H9 (cell line): ENCODE data around the gene MARCHF3. TPM values are rescaled to one million over a fixed set of nuclear protein-coding genes. Genes with fewer than 3 reads are reported as not detected.
"Not testable (repeated sequence)": the region's sequence is repeated elsewhere in the genome, so short reads cannot be mapped to it uniquely, and the experiment has no call there.

Source experiments
- DNase-seq: peaks from one replicate; pipeline ENCODE4 v3.0.0-alpha.2; 2017
- H2AFZ ChIP-seq: one replicate; pipeline ENCODE4 v1.6.1; 2013; ENCODE audit warnings: mild to moderate bottlenecking, low read length, control low read depth, moderate library complexity
- H2AK5ac ChIP-seq: 2 replicates; pipeline ENCODE4 v1.6.1; 2013; ENCODE audit warnings: low read length, control low read depth, mixed read lengths; ENCODE audit not compliant: insufficient read length
- H2BK120ac ChIP-seq: one replicate; pipeline ENCODE4 v1.6.1; 2013; ENCODE audit warnings: low read depth, mild to moderate bottlenecking, low read length, control low read depth, inconsistent platforms; ENCODE audit not compliant: poor library complexity, severe bottlenecking
- H2BK12ac ChIP-seq: 2 replicates; pipeline ENCODE4 v1.6.1; 2013; ENCODE audit warnings: low read length, control low read depth, mixed read lengths, low read depth; ENCODE audit not compliant: insufficient read length
- H2BK15ac ChIP-seq: 2 replicates; pipeline ENCODE4 v1.6.1; 2013; ENCODE audit warnings: low read depth, low read length, control low read depth
- H2BK20ac ChIP-seq: one replicate; pipeline ENCODE4 v1.6.1; 2013; ENCODE audit warnings: low read depth, mild to moderate bottlenecking, low read length, control low read depth, inconsistent platforms; ENCODE audit not compliant: poor library complexity, severe bottlenecking
- H2BK5ac ChIP-seq: 2 replicates; pipeline ENCODE4 v1.6.1; 2013; ENCODE audit warnings: low read length, control low read depth, mixed read lengths; ENCODE audit not compliant: insufficient read length
- H3K14ac ChIP-seq: 2 replicates; pipeline ENCODE4 v1.6.1; 2013; ENCODE audit warnings: low read length, control low read depth; ENCODE audit not compliant: insufficient read depth
- H3K18ac ChIP-seq: 2 replicates; pipeline ENCODE4 v1.6.1; 2013; ENCODE audit warnings: low read depth, mild to moderate bottlenecking, mixed read lengths, low read length, control low read depth; ENCODE audit not compliant: insufficient read length
- H3K23ac ChIP-seq: 2 replicates; pipeline ENCODE4 v1.6.1; 2013; ENCODE audit warnings: low read length, control low read depth, mixed read lengths, low read depth; ENCODE audit not compliant: insufficient read length
- H3K23me2 ChIP-seq: 2 replicates; pipeline ENCODE4 v1.6.1; 2013; ENCODE audit warnings: low read depth, mild to moderate bottlenecking, mixed read lengths, low read length, control low read depth; ENCODE audit not compliant: insufficient read length, poor library complexity, severe bottlenecking
- H3K27ac ChIP-seq: 2 replicates; pipeline ENCODE4 v1.5.1; 2013; ENCODE audit warnings: low read length, control low read depth, mixed read lengths, low read depth; ENCODE audit not compliant: insufficient read length
- H3K27me3 ChIP-seq: 2 replicates; pipeline ENCODE4 v1.6.1; 2013; ENCODE audit warnings: low read length, control low read depth, inconsistent platforms; ENCODE audit not compliant: insufficient read depth
- H3K4ac ChIP-seq: 2 replicates; pipeline ENCODE4 v1.6.1; 2013; ENCODE audit warnings: low read depth, mild to moderate bottlenecking, control low read depth, inconsistent platforms, low read length, moderate library complexity
- H3K4me1 ChIP-seq: 2 replicates; pipeline ENCODE4 v1.6.1; 2013; ENCODE audit warnings: low read length, control low read depth, inconsistent platforms; ENCODE audit not compliant: insufficient read depth
- H3K4me2 ChIP-seq: 2 replicates; pipeline ENCODE4 v1.6.1; 2013; ENCODE audit warnings: low read length, control low read depth, mixed read lengths; ENCODE audit not compliant: insufficient read length, insufficient read depth
- H3K56ac ChIP-seq: 2 replicates; pipeline ENCODE4 v1.6.1; 2013; ENCODE audit warnings: low read depth, mild to moderate bottlenecking, mixed read lengths, low read length, control low read depth; ENCODE audit not compliant: insufficient read length
- H3K79me1 ChIP-seq: 2 replicates; pipeline ENCODE4 v1.6.1; 2013; ENCODE audit warnings: low read depth, mild to moderate bottlenecking, moderate library complexity, low read length, control low read depth, inconsistent platforms; ENCODE audit not compliant: insufficient read depth, poor library complexity, severe bottlenecking
- H3K79me2 ChIP-seq: 2 replicates; pipeline ENCODE4 v1.6.1; 2013; ENCODE audit warnings: low read length, control low read depth, inconsistent platforms; ENCODE audit not compliant: insufficient read depth
- H3K9ac ChIP-seq: 2 replicates; pipeline ENCODE4 v1.6.1; 2013; ENCODE audit warnings: low read length, control low read depth, mixed read lengths; ENCODE audit not compliant: insufficient read length; ENCODE audit errors: extremely low read depth
- H3K9me3 ChIP-seq: one replicate; pipeline ENCODE4 v1.6.1; 2013; ENCODE audit warnings: low read depth, low read length, inconsistent platforms; ENCODE audit not compliant: control insufficient read depth
- H3T11ph ChIP-seq: one replicate; pipeline ENCODE4 v1.6.1; 2013; ENCODE audit warnings: mild to moderate bottlenecking, low read length, control low read depth, inconsistent platforms
- H4K20me1 ChIP-seq: one replicate; pipeline ENCODE4 v1.6.1; 2013; ENCODE audit not compliant: control insufficient read depth, insufficient read length, insufficient read depth
- H4K5ac ChIP-seq: 2 replicates; pipeline ENCODE4 v1.6.1; 2013; ENCODE audit warnings: low read depth, mild to moderate bottlenecking, mixed read lengths, low read length, control low read depth; ENCODE audit not compliant: insufficient read length
- H4K8ac ChIP-seq: replicated peaks from 2 replicates; pipeline ENCODE4 v1.6.1; 2013; ENCODE audit warnings: low read length, control low read depth, mixed read lengths, low read depth; ENCODE audit not compliant: insufficient read length
- H4K91ac ChIP-seq: 2 replicates; pipeline ENCODE4 v1.6.1; 2013; ENCODE audit warnings: low read depth, mild to moderate bottlenecking, moderate library complexity, mixed read lengths, low read length, control low read depth; ENCODE audit not compliant: insufficient read length
- H3K27ac Mint-ChIP-seq, 3 experiments: 2 replicates in 2 of 3; 3 replicates in 1 of 3; pipeline ENCODE4 v1.8.0; 2020 to 2021; ENCODE audit warnings: mixed read lengths in 3 of 3, mild to moderate bottlenecking in 1 of 3, moderate library complexity in 1 of 3
- H3K27me3 Mint-ChIP-seq: 2 replicates; pipeline ENCODE4 v1.8.0; 2021; ENCODE audit warnings: low read depth, mild to moderate bottlenecking, moderate library complexity, mixed read lengths
- H3K36me3 Mint-ChIP-seq, 3 experiments: 2 replicates in 2 of 3; 3 replicates in 1 of 3; pipeline ENCODE4 v1.8.0; 2020 to 2021; ENCODE audit warnings: low read depth in 3 of 3, mixed read lengths in 3 of 3; ENCODE audit not compliant: insufficient read depth in 1 of 3
- H3K4me1 Mint-ChIP-seq, 2 experiments: 2 replicates each; pipeline ENCODE4 v1.8.0; 2020; ENCODE audit warnings: mixed read lengths in 2 of 2
- H3K4me3 Mint-ChIP-seq, 2 experiments: 2 replicates in 1 of 2; 3 replicates in 1 of 2; pipeline ENCODE4 v1.8.0; 2020 to 2021; ENCODE audit warnings: mild to moderate bottlenecking in 2 of 2, mixed read lengths in 2 of 2, moderate library complexity in 1 of 2
- H3K9me3 Mint-ChIP-seq, 2 experiments: 2 replicates in 1 of 2; 3 replicates in 1 of 2; pipeline ENCODE4 v1.8.0; 2020; ENCODE audit warnings: mild to moderate bottlenecking in 2 of 2, mixed read lengths in 2 of 2, moderate library complexity in 1 of 2
- CTCF ChIP-seq: fragments of 200-600 bp; sonication (generic); conservative IDR thresholded peaks from 3 replicates; pipeline ENCODE4 v1.8.0; 2021; ENCODE audit warnings: antibody characterized with exemption, mild to moderate bottlenecking
- WGBS: extraction: QIAGEN DNeasy Blood & Tissue Kit; methylation state at CpG from one replicate; pipeline ENCODE4 v1.1.7; 2013; ENCODE audit warnings: missing lambda C conversion rate, low lambda C conversion rate, mixed read lengths; ENCODE audit not compliant: insufficient read length; ENCODE audit errors: extremely low coverage; 5-methylcytosine and 5-hydroxymethylcytosine counted together
- total RNA-seq: library from RNA; stranded (reverse); gene quantifications from 2 replicates; pipeline ENCODE4 v1.2.1, GENCODE V29; 2021

MARCHF3 gene
- total RNA-seq, 1 experiment from 2014 or later = 17.7 TPM

GRCh38 chr5:127055880-127056653, 25.7 kb upstream of the MARCHF3 start:
- Histone ChIP-seq H3K27ac (no peak overlapping the region), H3K4ac (no peak overlapping the region), H3T11ph (no peak overlapping the region), H2BK20ac (no peak overlapping the region), H3K4me1 (no peaks in the 10 kb centered on the region), H2AFZ (no peak overlapping the region), H4K91ac (no peak overlapping the region), H2BK12ac (no peak overlapping the region), H3K9me3 (no peaks in the 10 kb centered on the region), H3K23me2 (no peaks in the 10 kb centered on the region), H3K9ac (no peak overlapping the region), H2BK15ac (no peak overlapping the region), H3K79me1 (no peaks in the 10 kb centered on the region), H3K79me2 (no peaks in the 10 kb centered on the region), H3K23ac (no peak overlapping the region), H4K5ac (no peak overlapping the region), H3K27me3 (no peaks in the 10 kb centered on the region), H2BK120ac (no peak overlapping the region), H2BK5ac (no peak overlapping the region), H3K56ac (no peak overlapping the region), H3K14ac (no peak overlapping the region), H4K8ac (no peak overlapping the region), H2AK5ac (no peak overlapping the region), H4K20me1 (no peaks in the 10 kb centered on the region), H3K18ac (no peak overlapping the region), H3K4me2 (no peak overlapping the region)
- peaks cover 7 to 10% (median 7%) of the 10 kb centered on the region in 3 experiments for H3K36me3 Mint-ChIP-seq
- no peak for TF ChIP-seq CTCF
- no peak for DNase-seq
- WGBS = no CpG with 5 or more reads among the region's 3 CpGs
- no peaks in the 10 kb centered on the region for H3K4me1 Mint-ChIP-seq
- no peaks in the 10 kb centered on the region for H3K27me3 Mint-ChIP-seq
- H3K27ac Mint-ChIP-seq = no peak overlapping the region
- no peak overlapping the region for H3K4me3 Mint-ChIP-seq
- peaks cover 10 to 12% of the 10 kb centered on the region in 2 experiments for H3K9me3 Mint-ChIP-seq

GRCh38 chr5:127053551-127053950, 23.2 kb upstream of the MARCHF3 start:
- not testable (repeated sequence) for H3K9me3 ChIP-seq, DNase-seq

More at GRCh38 chr5:127053551-127053950, 23.2 kb upstream of the MARCHF3 start:
- H2BK15ac ChIP-seq, H2AFZ ChIP-seq, H3K14ac ChIP-seq, H2AK5ac ChIP-seq, H3K9ac ChIP-seq, H2BK5ac ChIP-seq, H3K27ac Mint-ChIP-seq, H3K23ac ChIP-seq, H3K4me3 Mint-ChIP-seq, H3K36me3 Mint-ChIP-seq, H2BK120ac ChIP-seq, H3K27me3 Mint-ChIP-seq, H4K8ac ChIP-seq, H3K4ac ChIP-seq, H4K20me1 ChIP-seq, H3K27ac ChIP-seq, H3K4me1 Mint-ChIP-seq, H2BK12ac ChIP-seq, H3K23me2 ChIP-seq, H3K79me1 ChIP-seq, H3K27me3 ChIP-seq, H3K18ac ChIP-seq, H3K4me1 ChIP-seq, H4K5ac ChIP-seq, H3T11ph ChIP-seq, H3K79me2 ChIP-seq, H4K91ac ChIP-seq, H2BK20ac ChIP-seq, H3K4me2 ChIP-seq, H3K56ac ChIP-seq: not testable (repeated sequence)
- no CpG with 5 or more reads among the region's 6 CpGs for WGBS
- H3K9me3 Mint-ChIP-seq = peaks cover 10 to 12% of the 10 kb centered on the region in 2 experiments
